K562 (cell line): ENCODE measurements around the gene PLEKHN1. TPM values are rescaled to one million over a fixed set of nuclear protein-coding genes. Genes with fewer than 3 reads are reported as not detected.

Experiments used
- ARID4B ChIP-seq: sonication (generic); formaldehyde crosslinking; IDR thresholded peaks from 2 replicates; pipeline ENCODE4 v1.8.0; 2022; ENCODE audit warnings: mild to moderate bottlenecking, missing genetic modification reagents
- ATF2 ChIP-seq: sonication (generic); formaldehyde crosslinking; IDR thresholded peaks from 2 replicates; pipeline ENCODE4 v1.8.1; 2022; ENCODE audit warnings: missing genetic modification reagents
- FOSL1 ChIP-seq: fragments of 200-800 bp; sonication (Bioruptor generic); conservative IDR thresholded peaks from 2 replicates; pipeline ENCODE4 v1.6.1; 2016; ENCODE audit warnings: missing genetic modification characterization, missing compliant biosample characterization
- JUND ChIP-seq, 2 experiments: IDR thresholded peaks; 2 replicates in 1 of 2; 3 replicates in 1 of 2; pipeline ENCODE4 v1.6.1; 2011; ENCODE audit warnings: borderline replicate concordance in 2 of 2, low read depth in 2 of 2, low read length in 2 of 2, improper control_type of control experiment in 1 of 2, missing biosample characterization in 1 of 2, missing genetic modification characterization in 1 of 2, missing genetic modification reagents in 1 of 2
- KDM2B ChIP-seq: fragments of 250-450 bp; sonication (Bioruptor Pico); IDR thresholded peaks from 2 replicates; pipeline ENCODE4 v1.8.0; 2021; ENCODE audit warnings: mild to moderate bottlenecking, moderate library complexity
- MTA3 ChIP-seq: fragments of 450-650 bp; formaldehyde crosslinking; IDR thresholded peaks from 2 replicates; pipeline ENCODE4 v1.6.1; 2017; ENCODE audit warnings: mild to moderate bottlenecking, borderline replicate concordance
- MYC ChIP-seq, 2 experiments: fragments of 250-450 bp in 1 of 2; sonication (Bioruptor Pico) in 1 of 2; IDR thresholded peaks; 2 replicates each; pipeline versions ENCODE4 v1.5.1 to v1.6.1; 2012 to 2021; ENCODE audit warnings: low read depth in 2 of 2, borderline replicate concordance in 1 of 2, improper control_type of control experiment in 1 of 2, low read length in 1 of 2, mild to moderate bottlenecking in 1 of 2, moderate library complexity in 1 of 2
- NKRF ChIP-seq: fragments of 450-650 bp; IDR thresholded peaks from 2 replicates; pipeline ENCODE4 v1.6.1; 2016; ENCODE audit warnings: borderline replicate concordance
- NRF1 ChIP-seq, 2 experiments: fragments of 450-650 bp; IDR thresholded peaks in 1 of 2; conservative IDR thresholded peaks in 1 of 2; 2 replicates each; pipeline ENCODE4 v1.6.1; 2014; ENCODE audit warnings: mild to moderate bottlenecking in 2 of 2
- RBBP5 ChIP-seq: fragments of 200-600 bp; sonication (generic); IDR thresholded peaks from 2 replicates; pipeline ENCODE4 v1.6.1; 2012; ENCODE audit warnings: borderline replicate concordance, mild to moderate bottlenecking, low read length, control low read depth, inconsistent platforms; ENCODE audit not compliant: insufficient read depth, poor library complexity, severe bottlenecking
- ZEB2 ChIP-seq: fragments of 450-650 bp; IDR thresholded peaks from 2 replicates; pipeline ENCODE4 v1.6.1; 2016
- ZNF140 ChIP-seq: fragments of 250-450 bp; sonication (Bioruptor Pico); IDR thresholded peaks from 2 replicates; pipeline ENCODE4 v1.8.0; 2021; ENCODE audit warnings: moderate library complexity, mild to moderate bottlenecking, inconsistent platforms
- ZNF3 ChIP-seq: fragments of 250-450 bp; sonication (Bioruptor Pico); IDR thresholded peaks from 2 replicates; pipeline ENCODE4 v1.5.0; 2021; ENCODE audit warnings: mild to moderate bottlenecking, moderate library complexity
- polyA plus RNA-seq, 8 experiments: library from polyadenylated mRNA; depleted of rRNA in 4 of 8; stranded (reverse) in 5 of 8; unstranded in 3 of 8; fragments of >200 nt; fragmentation: Nextera tagmentation in 2 of 8; fragmentation: Illumina TruSeq in 1 of 8; extraction: Ambion mirVana in 2 of 8; extraction: Trizol in 1 of 8; gene quantifications; 2 replicates each; pipeline versions ENCODE4 v1.2.1 to v1.2.3, GENCODE V29; 2011 to 2014; ENCODE audit warnings: inconsistent platforms in 1 of 8, missing spikeins in 1 of 8
- total RNA-seq, 7 experiments: library from RNA; depleted of rRNA in 6 of 7; stranded (reverse); fragments of >200 nt in 6 of 7; fragmentation: Illumina TruSeq in 2 of 7; extraction: Trizol in 2 of 7; gene quantifications; 2 replicates each; pipeline versions ENCODE4 v1.2.1 to v1.2.3, GENCODE V29; 2011 to 2021; ENCODE audit warnings: low replicate concordance in 1 of 7
- TF ChIP-seq, protein P1 (sequence below): sonication (generic); formaldehyde crosslinking; IDR thresholded peaks from 2 replicates; pipeline ENCODE4 v1.8.0; 2022; ENCODE audit warnings: mild to moderate bottlenecking, missing genetic modification reagents
- TF ChIP-seq, protein P2 (sequence below): fragments of 450-650 bp; formaldehyde crosslinking; IDR thresholded peaks from 2 replicates; pipeline ENCODE4 v1.4.0; 2020; ENCODE audit warnings: mild to moderate bottlenecking, moderate library complexity

PLEKHN1 gene
- total and polyA plus RNA-seq, 9 of the 15 experiments (the other 6 are each of a cell fraction or from before 2014, with no cell fraction given) = 0.07 to 1.5 (median 0.13) TPM; not detected in 2

GRCh38 chr1:966704-967300 lies 520 bp downstream of the PLEKHN1 start (continued):
- TF ChIP-seq FOSL1 (tag) (peak; percentile 73; the same call in 1 of the 2 replicates), KDM2B (CRISPR knock-in tag) (peak; percentile 71), ZNF140 (CRISPR knock-in tag) (no peak), RBBP5 (peak; percentile 58), ARID4B (peak; percentile 73), ATF2 (CRISPR knock-in tag) (0 out of 2 replicates have a peak, but pooled peaks have one; percentile 38), MTA3 (peak; percentile 59; the same call in 1 of the 2 replicates), MYC (IDR thresholded peaks at IDR 0.05; ENCODE audit: low read depth, low read length) (peak; percentile 70), MYC (CRISPR knock-in tag; IDR thresholded peaks at IDR 0.05; ENCODE audit: borderline replicate concordance, low read depth) (peak; percentile 13; the same call in 1 of the 2 replicates), ZNF3 (CRISPR knock-in tag) (no peak), ZEB2 (no peak), JUND (IDR thresholded peaks at IDR 0.05; ENCODE audit: borderline replicate concordance, low read depth, low read length) (peak; percentile 66), JUND (tag; IDR thresholded peaks at IDR 0.05; ENCODE audit: borderline replicate concordance, low read depth, low read length) (peak; percentile 50; the same call in 1 of the 3 replicates), NKRF (0 out of 2 replicates have a peak, but pooled peaks have one; percentile 67), NRF1 (conservative IDR thresholded peaks at IDR 0.05 in 1 of 2, IDR thresholded peaks at IDR 0.05 in 1 of 2) (peak; percentile 63 to 71; a peak in 3 of 4 replicates)
- TF ChIP-seq, protein P1, sequence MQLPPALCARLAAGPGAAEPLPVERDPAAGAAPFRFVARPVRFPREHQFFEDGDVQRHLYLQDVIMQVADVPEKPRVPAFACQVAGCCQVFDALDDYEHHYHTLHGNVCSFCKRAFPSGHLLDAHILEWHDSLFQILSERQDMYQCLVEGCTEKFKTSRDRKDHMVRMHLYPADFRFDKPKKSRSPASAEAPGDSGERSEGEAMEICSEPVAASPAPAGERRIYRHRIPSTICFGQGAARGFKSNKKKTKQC = 0 out of 2 replicates have a peak, but pooled peaks have one; percentile 39
- TF ChIP-seq, protein P2, sequence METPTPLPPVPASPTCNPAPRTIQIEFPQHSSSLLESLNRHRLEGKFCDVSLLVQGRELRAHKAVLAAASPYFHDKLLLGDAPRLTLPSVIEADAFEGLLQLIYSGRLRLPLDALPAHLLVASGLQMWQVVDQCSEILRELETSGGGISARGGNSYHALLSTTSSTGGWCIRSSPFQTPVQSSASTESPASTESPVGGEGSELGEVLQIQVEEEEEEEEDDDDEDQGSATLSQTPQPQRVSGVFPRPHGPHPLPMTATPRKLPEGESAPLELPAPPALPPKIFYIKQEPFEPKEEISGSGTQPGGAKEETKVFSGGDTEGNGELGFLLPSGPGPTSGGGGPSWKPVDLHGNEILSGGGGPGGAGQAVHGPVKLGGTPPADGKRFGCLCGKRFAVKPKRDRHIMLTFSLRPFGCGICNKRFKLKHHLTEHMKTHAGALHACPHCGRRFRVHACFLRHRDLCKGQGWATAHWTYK (CRISPR knock-in tag) = peak; percentile 69; the same call in 1 of the 2 replicates
